NCI-H226 (cell line): ENCODE data around the gene ADAMTS9.

Experiments
- DNase-seq: peaks from one replicate; pipeline ENCODE4 v3.0.0-alpha.2; 2015

ADAMTS9 gene

DNA sequence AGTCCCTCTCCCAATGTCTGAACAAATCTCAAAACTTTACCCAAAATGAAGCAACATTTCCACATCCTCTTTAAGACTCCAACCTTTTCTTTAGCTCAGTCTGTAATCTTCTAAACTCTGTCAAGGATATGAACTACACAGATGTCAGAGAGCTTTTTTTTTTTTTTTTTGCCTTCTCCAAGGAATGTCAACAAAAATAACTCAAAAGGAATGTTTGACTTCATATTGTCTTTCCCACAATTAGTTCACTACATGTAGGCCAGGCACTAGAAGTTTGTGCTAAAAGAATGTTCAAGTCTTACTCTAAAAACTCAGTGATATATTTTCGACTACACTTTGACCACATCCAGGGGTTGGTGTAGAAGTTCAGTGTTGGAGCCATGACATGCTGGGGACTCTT lies 37.1 kb downstream of the ADAMTS9 start:
- DNase-seq: no peak

GRCh38 chr3:64650096-64650622 lies 37.6 kb downstream of the ADAMTS9 start:
- DNase-seq: no peak

DNA sequence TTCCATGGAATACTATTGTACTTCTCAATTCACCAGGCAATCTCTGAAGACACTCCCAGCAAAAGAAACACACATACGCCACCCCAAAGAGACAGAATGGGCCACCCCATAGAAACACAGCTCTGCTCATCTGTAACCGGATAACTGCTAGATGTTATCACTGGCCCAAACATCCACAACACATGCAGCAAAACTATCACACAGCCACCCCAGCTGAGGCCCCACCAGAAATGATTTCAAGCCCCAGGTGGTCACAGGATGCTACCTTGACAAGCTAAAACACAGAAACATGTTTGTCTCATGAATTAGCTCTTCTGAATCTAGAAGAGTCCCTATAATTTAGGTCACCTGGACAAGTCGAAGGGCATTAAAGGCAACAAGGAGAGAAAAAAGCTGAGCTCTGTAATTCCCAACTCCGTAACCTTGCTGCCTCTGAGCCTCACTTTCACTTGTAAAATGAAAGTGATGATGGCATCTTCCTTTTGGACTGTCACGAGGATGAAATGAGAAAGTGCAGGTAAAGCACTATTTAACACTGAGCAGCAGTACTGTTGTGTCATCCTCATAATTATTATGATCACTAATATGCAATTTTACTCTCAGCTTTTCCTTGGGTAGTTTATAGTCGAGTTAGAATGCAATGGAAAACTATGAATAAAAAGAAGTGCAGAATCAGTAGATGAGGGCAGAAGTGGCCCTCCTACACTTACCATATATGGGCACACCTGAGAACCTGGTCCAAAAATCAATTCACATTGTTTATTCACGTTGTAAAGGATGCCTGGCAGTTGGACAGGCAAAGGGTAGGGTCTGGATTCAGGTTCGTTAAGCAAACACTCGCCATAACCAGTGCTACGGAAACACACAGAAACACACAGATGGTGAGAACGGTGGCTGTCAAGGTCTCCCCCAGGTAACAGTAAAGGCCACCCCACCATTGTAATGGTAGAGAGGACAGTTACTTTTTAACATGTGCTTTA lies 38.6 kb downstream of the ADAMTS9 start:
- no peak for DNase-seq

DNA sequence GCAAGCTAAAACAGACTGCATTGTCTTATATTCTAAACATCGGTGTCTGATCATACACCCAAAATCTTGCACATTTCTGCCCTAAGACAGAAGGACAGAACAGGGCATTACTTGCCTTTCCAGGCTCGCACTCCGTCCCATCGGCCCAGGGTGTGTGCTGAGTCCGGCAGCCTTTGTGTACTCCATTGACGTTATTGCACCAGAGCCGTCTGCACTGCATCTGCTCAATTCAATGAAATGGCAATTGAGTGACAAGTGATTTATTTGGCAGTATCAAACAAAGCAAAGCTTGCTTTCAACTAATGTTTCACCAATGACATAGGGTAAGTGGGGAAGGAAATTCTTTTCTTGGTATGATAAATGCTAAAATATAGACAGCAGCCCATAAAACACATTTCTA lies 40.0 kb downstream of the ADAMTS9 start:
- DNase-seq: no peak

- DNase-seq: no peak
Observed at GRCh38 chr3:64645243-64645642, 42.6 kb downstream of the ADAMTS9 start.

DNA sequence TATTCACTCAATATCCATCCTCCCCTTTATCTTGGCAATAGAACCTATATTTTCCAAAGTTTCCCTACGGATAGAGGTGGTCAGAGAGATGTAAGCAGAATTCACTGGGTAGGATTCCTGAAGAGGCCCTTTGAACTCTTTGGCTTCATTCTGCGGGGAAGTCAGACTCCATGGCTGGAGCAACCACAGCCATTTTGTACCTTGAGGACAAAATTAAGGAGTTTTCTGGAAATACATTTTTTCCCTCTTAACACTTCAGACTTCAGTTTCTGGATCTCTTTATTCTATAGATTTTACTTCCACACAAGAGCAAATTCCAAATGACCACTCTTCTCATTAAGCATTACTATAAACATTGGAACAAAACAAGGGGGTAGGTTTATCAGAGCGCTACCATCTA lies 43.3 kb downstream of the ADAMTS9 start:
- no peak for DNase-seq

- no peak for DNase-seq
Observed at GRCh38 chr3:64642327-64643151, 45.3 kb downstream of the ADAMTS9 start.

- no peak for DNase-seq
Observed at GRCh38 chr3:64638981-64639481, 48.8 kb downstream of the ADAMTS9 start.

DNA sequence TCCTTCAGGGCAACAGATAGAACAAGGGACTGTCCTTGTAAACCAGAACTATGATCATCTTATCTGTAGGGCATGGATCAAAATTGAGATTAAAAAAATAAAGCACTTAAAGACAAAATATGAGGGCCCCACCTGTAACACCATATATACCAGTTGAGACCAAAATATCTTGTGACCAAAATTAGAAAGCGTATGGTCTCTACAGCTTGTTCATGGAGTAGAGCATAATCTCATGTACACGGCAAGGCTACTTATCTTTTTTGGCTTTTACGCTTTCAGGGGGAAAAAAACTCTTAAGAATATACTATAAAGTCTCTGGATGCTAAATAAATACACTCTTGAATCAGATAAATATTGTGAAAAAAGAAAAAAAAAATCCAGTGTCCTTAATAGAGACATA lies 49.3 kb downstream of the ADAMTS9 start:
- no peak for DNase-seq

DNA sequence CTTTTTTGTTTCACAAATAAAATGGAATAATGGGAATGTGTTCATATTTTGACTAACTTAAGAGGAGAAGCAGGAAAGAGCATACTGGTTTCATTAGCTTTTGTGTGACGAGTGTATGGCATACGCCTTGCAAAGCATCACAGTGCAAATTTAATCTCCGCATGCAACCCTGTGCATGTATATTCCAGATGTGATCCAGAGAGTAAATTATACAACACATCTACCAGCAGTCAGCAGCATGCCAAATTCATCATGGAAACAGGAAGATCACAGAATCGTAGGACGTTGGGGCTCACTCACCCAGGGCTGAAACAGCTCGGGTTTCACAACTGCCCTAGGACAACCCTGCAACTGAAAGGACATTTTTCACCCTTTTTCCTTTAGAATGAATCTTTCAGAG lies 53.4 kb downstream of the ADAMTS9 start:
- DNase-seq: no peak

GRCh38 chr3:64631951-64632350 lies 55.8 kb downstream of the ADAMTS9 start:
- DNase-seq: no peak

GRCh38 chr3:64627471-64628321 lies 60.1 kb downstream of the ADAMTS9 start:
- no peak for DNase-seq

DNA sequence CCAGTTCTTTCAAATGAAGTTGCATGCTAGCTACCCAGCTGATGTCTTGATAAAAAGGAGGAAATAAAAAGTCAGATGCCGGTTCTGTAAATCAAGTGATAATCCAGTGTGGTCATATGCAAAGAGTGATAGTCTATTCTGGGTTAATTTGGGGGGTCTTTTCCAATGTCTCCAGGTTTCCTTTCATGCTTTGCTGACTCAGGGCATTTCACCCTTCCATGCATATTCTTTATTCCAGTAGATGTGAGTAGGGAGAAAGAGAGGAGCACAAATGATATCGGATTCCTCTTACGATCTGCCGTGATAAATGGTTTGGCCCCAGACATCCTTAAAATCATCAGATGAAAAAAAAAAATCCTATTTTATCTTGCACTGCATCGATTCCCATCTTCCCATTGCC lies 60.8 kb downstream of the ADAMTS9 start:
- no peak for DNase-seq

DNA sequence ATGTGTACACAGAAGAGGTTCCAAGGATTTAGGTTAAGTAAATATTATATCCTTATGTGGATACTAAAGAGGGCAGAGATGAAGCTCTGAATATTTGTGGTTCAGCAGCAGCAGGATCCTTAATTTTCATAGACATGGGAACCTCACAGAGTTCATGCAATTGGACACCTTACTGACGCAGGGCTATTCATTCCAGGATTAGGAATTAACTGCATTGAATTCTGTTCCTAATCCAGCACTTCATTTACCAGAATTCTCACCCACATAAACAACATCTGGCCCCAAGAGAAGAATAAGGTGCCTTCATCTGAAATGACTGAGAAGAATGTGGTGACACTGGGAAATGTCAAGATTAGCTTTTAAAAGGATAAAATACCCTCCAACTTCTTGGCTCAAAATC lies 62.4 kb downstream of the ADAMTS9 start:
- no peak for DNase-seq

GRCh38 chr3:64623125-64623524 lies 64.7 kb downstream of the ADAMTS9 start:
- DNase-seq: no peak

GRCh38 chr3:64621726-64622395 lies 65.9 kb downstream of the ADAMTS9 start:
- no peak for DNase-seq

DNA sequence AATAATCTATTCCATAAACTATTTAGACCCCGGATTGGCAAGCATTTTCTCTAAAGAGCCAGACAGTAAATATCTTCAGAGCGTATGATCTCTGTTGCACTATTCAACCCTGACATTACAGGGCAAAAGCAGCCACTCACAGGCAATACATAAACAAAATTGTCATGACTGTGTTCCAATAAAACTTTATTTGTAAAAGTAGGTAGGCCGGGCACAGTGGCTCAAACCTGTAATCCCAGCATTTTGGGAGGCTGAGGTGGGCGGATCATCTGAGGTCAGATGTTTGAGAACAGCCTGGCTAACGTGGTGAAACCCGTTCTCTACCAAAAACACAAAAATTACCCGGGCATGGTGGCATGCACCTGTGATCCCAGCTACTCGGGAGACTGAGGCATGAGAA lies 66.5 kb downstream of the ADAMTS9 start:
- DNase-seq: no peak

DNA sequence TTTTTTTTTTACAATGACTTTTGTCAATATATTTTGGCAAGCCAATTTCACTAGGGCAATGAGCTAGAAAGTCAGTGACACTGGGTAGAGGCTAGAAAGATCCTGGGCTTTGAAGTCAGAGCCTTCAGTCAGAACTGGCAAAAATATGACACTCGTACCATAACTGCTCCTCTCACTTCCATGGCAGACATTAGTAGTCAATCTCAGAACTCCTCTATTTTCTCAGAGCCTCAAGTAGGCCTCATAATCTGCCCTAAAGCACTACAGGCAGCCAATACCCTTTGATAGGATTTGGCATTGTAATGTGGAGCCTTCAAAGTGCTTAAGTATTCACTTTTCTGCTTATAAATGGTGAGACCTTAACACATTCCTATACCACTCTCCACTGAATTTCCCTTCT lies 67.8 kb downstream of the ADAMTS9 start:
- DNase-seq: no peak

DNA sequence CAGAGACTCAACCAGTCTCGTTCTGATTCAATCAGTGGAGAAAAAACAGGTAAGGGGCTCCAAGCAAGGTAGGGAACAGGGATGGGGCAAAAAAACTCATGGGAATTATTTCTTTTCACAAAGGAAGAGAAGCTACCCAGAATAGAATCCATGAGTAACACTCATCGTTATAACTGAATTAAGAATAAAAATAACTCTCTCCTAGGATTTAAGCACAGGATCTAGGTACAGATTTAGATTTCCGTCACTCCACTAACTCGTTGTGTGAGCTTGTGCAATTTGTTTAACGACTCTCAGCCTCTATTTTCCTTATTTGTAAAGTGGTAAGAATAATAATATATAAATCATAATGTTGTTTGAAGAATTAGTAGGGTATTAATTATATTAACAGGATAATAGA lies 68.6 kb downstream of the ADAMTS9 start:
- DNase-seq: no peak

DNA sequence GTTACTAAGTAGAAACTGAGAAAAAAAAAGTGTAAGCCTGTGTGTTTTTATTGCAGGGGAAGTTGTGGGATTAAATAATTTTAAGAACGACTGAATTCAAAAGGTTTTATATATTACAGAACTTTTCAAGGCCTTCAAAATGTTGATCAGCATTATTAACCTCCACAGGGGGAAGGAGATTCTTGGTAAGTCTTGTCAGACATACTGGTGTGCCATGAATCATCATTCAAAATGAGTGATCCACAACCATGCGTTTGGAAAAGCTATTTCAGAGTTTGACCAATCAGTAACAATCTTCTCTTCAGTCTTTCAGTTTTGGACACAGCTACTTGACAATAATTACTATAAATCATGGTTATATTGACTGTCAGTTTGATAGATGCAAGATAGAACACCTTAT lies 70.2 kb downstream of the ADAMTS9 start:
- DNase-seq: no peak

- DNase-seq: no peak
Observed at GRCh38 chr3:64616953-64617352, 70.8 kb downstream of the ADAMTS9 start.
